Astrocyte (in vitro differentiated cells and primary cell): ENCODE results near the gene ARL2BP.

Experiments
- CTCF ChIP-seq: IDR thresholded peaks from 2 replicates; pipeline ENCODE4 v1.5.1; 2011; ENCODE audit warnings: low read depth, mild to moderate bottlenecking, inconsistent platforms, low read length, moderate library complexity; ENCODE audit not compliant: insufficient read depth
- EZH2 ChIP-seq: IDR thresholded peaks from 2 replicates; pipeline ENCODE4 v1.6.1; 2012; ENCODE audit warnings: mild to moderate bottlenecking, low read length, inconsistent platforms; ENCODE audit not compliant: insufficient read depth

- no peak for TF ChIP-seq CTCF
- TF ChIP-seq EZH2, result no peak
Measured at GRCh38 chr16:57271063-57271345, 25.9 kb downstream of the ARL2BP start.
